Fibroblast of peridontal ligament (primary cell): ENCODE measurements around the gene GHDC.
"Not testable (repeated sequence)": the region's sequence is repeated elsewhere in the genome, so short reads cannot be mapped to it uniquely, and the experiment has no call there.

Experiments
- DNase-seq: peaks from one replicate; pipeline ENCODE4 v3.0.0-alpha.2; 2010; ENCODE audit errors: extremely low read depth

The GHDC gene

DNA sequence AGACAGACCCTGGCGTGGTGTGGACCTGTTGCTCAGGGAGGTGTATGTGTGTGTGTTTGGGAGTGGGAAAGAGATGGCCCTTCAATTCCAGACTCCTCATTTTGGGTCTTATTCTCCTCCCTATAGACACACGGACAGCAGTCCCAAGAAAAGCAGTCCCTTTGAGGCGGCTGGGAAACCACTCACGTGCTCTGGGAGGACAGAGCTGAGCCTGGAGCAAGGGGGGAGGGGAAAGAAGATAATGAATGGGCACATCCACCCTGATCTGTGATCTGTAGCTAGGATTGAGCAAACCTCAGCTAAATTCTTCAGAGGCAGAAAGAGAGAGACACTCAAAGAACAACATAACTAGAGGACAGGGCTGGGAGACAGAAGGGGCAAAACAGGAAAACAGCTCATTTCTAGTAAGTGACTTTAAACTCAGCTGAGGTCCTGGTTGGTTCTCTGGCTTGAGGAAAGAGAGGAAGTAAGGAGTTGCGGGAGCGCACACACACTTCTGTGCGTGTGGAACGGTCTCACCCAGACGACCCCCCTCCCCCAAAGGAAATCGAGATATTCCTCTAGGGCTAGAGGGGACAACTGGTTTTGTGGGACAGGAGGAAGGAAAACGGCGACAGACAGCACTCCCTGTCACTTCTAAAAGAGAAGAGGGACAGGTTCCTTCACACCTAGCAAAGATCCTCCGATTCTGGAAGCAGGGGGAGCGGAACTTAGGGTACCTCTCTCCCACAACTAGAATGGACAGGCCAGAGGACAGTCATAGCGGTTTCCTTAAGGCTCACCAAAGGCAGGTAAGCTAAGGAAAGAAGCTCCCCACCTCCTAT, 40.2 kb downstream of the GHDC start:
- DNase-seq, result peak; percentile 25

DNA sequence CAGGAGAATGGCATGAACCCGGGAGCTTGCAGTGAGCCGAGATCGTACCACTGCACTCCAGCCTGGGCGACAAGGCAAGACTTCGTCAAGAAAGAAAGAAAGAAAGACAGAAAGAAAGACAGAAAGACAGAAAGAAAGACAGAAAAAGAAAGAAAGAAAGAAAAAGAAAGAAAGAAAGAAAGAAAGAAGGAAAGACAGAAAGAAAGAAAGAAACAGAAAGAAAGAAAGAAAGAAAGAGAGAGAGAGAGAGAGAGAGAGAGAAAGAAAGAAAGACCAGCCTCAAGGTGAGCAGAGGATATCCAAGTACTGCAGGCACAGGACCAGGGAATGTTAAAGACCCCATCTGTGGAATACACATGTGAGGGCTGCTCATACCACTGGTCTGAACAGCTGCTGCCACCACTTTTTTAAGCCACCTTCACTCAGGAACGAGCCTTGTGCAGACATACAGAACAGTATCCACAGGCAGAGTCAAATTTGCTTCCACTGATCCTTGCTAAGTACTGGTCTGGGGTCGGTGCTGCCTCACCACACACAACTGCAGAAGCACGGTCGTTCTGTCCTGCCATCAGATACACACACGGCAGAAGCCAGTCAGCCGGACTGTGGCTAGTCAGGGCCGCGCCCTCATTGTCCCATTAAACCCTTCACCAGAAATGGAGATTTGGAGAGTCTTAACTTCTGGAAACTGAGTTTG, 47.2 kb downstream of the GHDC start:
- no peak for DNase-seq

DNA sequence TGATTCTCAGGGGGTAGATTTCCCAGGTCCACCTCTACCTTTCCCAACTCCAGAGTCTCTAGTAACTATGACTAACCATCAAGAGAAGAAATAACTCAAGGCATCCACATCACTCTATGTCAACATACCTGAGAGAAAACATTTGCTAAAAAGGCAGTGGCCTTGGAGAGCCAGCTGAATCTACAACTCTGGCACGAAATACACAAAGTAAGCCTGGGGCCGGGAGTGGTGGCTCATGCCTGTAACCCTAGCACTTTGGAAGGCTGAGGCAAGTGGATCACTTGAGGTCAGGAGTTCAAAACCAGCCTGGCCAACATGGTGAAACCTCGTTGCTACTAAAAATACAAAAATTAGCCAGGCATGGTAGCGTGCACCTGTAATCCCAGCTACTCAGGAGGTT, 51.2 kb downstream of the GHDC start:
- not testable (repeated sequence) for DNase-seq

DNA sequence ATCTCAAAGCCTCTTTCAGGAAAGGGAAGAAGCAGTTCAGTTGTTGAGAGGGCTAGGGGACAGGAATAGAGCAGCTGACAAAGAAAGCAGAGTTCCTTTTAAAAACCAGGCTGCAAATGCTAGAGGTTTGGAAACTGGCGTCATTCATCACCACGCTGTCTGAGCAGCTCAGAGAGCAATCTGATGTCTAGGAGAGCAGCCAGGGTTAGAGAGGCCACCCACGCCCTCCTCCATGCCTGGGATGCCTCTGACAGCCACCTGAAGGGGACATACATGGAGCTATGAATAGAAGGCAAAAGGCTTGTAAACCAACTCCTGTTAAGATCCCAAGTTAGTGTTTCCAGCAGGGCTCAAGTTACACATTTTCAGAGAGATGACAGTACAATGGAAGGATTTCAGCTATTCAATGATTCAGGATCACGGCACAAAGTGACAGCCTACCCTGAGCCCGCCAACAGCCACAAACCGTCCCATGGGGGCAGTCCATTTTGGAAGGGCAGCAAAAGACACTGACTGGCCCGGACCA, 51.9 kb downstream of the GHDC start:
- peak; percentile 78 for DNase-seq

DNA sequence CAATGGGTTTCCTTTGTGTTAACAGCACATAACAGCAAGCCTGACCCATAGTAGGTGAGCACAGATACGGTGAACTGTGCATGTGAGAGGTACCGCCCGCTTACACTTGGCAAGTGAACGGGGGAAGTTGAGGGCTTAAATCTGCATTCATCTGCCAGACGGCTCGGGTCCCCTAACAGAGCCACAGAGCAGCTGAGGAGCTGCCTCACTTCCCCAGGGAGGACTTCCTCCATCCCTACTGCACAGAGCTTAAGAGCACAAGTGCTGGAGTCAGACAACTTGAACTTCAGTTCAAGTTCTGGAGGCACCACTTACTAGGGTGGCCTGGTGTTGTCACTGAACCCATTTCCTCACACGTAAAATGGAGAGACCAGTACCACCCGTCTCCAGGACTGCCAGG, 52.9 kb downstream of the GHDC start:
- no peak for DNase-seq

DNA sequence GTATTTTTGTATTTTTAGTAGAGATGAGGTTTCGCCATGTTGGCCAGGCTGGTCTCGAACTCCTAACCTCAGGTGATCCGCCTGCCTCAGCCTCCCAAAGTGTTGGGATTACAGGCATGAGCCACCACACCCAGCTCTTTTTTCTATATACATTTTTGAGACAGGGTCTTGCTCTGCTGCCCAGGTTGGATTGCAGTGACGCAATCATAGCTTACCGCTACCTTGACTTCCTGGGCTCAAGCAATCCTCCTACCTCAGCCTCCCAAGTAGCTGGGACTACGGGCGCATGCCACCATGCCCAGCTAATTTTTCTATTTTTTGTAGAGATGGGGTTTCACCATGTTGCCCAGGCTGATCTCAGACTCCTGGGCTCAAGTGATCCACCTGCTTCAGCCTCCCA, 53.6 kb downstream of the GHDC start:
- not testable (repeated sequence) for DNase-seq
